Caco-2 (cell line): ENCODE measurements around the gene TNFAIP3. TPM values are rescaled to one million over a fixed set of nuclear protein-coding genes. Genes with fewer than 3 reads are reported as not detected.

ENCODE experiments used
- BruUV-seq: library from RNA; stranded (reverse); fragments of 400-500 nt; replicated peaks from 2 replicates; lab custom pipeline; 2021; lab: Mats Ljungman, UMichigan
- CTCF ChIA-PET: fragments of 300-600 bp; sonication (Branson Sonifier 250); formaldehyde crosslinking; loops from one replicate; lab custom pipeline; 2022; ENCODE audit warnings: antibody characterized with exemption; lab: Charles Lee
- POLR2A ChIA-PET: fragments of 300-600 bp; sonication (Branson Sonifier 250); formaldehyde crosslinking; loops from one replicate; lab custom pipeline; 2022; ENCODE audit warnings: antibody characterized with exemption; lab: Charles Lee
- DNase-seq, 2 experiments: peaks; one replicate each; pipeline versions ENCODE4 v3.0.0 to v3.0.0-alpha.2; 2020 to 2022
- H3K27me3 ChIP-seq: replicated peaks from 2 replicates; pipeline ENCODE4 v1.6.0; 2011; ENCODE audit warnings: low read length; ENCODE audit not compliant: control insufficient read depth, insufficient read depth
- H3K36me3 ChIP-seq: 2 replicates; pipeline ENCODE4 v1.5.1; 2011; ENCODE audit warnings: low read length; ENCODE audit not compliant: control insufficient read depth, insufficient read depth
- H3K4me1 ChIP-seq: fragments of 250-450 bp; sonication (Bioruptor Pico); 2 replicates; pipeline ENCODE4 v1.5.1; 2020; ENCODE audit warnings: mild to moderate bottlenecking
- H3K4me3 ChIP-seq: 2 replicates; pipeline ENCODE4 v1.5.1; 2011; ENCODE audit warnings: low read depth, mild to moderate bottlenecking, control low read depth, low read length
- H3K9me3 ChIP-seq: fragments of 250-450 bp; sonication (Bioruptor Pico); 2 replicates; pipeline ENCODE4 v1.5.1; 2020; ENCODE audit warnings: mild to moderate bottlenecking, moderate library complexity
- H3K27ac Mint-ChIP-seq: one replicate; pipeline ENCODE4 v1.8.0; 2022; ENCODE audit warnings: mixed read lengths; ENCODE audit not compliant: unreplicated experiment
- H3K27me3 Mint-ChIP-seq: one replicate; pipeline ENCODE4 v1.8.0; 2022; ENCODE audit warnings: mixed read lengths; ENCODE audit not compliant: insufficient read depth, unreplicated experiment
- H3K36me3 Mint-ChIP-seq: one replicate; pipeline ENCODE4 v1.8.0; 2022; ENCODE audit warnings: mild to moderate bottlenecking, mixed read lengths; ENCODE audit not compliant: insufficient read depth, unreplicated experiment
- H3K4me1 Mint-ChIP-seq: one replicate; pipeline ENCODE4 v1.8.0; 2022; ENCODE audit warnings: low read depth, mixed read lengths; ENCODE audit not compliant: unreplicated experiment
- H3K4me3 Mint-ChIP-seq: one replicate; pipeline ENCODE4 v1.8.0; 2022; ENCODE audit warnings: mild to moderate bottlenecking, moderate library complexity, mixed read lengths; ENCODE audit not compliant: unreplicated experiment
- H3K9me3 Mint-ChIP-seq: one replicate; pipeline ENCODE4 v1.8.0; 2022; ENCODE audit warnings: mixed read lengths; ENCODE audit not compliant: unreplicated experiment
- CTCF ChIP-seq, 2 experiments: fragments of 200-600 bp in 1 of 2; IDR thresholded peaks; 1 replicate in 1 of 2; 2 replicates in 1 of 2; pipeline versions ENCODE4 v1.5.1 to v1.8.0; 2011 to 2022; ENCODE audit warnings: antibody characterized with exemption in 1 of 2, control low read depth in 1 of 2, inconsistent platforms in 1 of 2, low read depth in 1 of 2, low read length in 1 of 2, mild to moderate bottlenecking in 1 of 2, moderate library complexity in 1 of 2; ENCODE audit not compliant: insufficient read depth in 1 of 2, severe bottlenecking in 1 of 2, unreplicated experiment in 1 of 2
- intact Hi-C: fragments of 100-400 bp; cut with micrococcal nuclease; formaldehyde crosslinking; loops from one replicate; pipeline ENCODE4 v1.10.0; 2022; ENCODE audit not compliant: unreplicated experiment
- total RNA-seq: library from RNA; stranded (reverse); gene quantifications from 2 replicates; pipeline ENCODE4 v1.2.3, GENCODE V29; 2022

The TNFAIP3 gene
- total RNA-seq, 1 experiment from 2014 or later, result 45.7 TPM

DNA sequence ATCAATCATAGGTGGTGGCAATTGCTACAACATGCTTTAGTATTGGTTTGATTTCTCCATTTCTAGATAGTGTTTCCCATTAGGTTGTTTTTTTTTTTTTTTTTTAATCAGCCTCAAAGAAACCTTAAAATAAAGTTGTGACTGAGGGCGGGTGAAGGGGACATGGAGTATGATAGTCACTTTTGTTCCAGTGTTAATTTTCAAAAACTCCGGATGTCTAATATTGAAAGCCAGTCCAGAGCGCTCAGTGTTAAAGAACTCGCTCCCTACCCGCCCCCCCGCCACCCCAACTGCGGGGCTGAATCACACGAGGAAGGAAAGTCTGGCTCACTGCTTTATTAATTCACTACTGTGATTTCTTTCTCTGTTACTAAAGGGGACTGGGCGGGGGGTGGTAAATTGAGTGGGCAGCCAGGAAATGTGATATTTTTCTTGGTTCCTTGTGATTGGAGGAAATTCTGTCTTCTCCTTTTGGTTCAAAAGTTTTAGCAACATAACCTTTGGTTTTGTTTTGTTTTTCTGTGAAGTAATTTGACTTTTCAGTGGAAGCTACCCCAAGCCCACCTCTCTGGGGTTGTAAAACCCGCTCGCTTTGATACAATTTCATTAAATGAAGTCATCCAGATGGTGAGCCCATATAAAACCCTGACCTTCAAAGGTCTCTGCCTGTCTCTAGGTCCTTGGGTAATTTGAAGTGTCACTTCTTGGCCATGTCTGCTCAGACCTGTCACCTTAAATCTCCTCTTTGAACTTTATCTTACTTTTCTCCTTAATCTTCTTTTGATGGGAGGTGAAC lies 38.0 kb downstream of the TNFAIP3 start:
- Histone ChIP-seq H3K27me3 (no peaks in the 10 kb centered on the region), H3K4me3 (no peak overlapping the region), H3K9me3 (no peaks in the 10 kb centered on the region), H3K4me1 (peaks cover 13% of the 10 kb centered on the region), H3K36me3 (no peaks in the 10 kb centered on the region)
- POLR2A ChIA-PET, result no interaction called here
- TF ChIP-seq CTCF (IDR thresholded peaks at IDR 0.05; ENCODE audit: insufficient read depth in 1 of 2, low read depth in 1 of 2, low read length in 1 of 2, severe bottlenecking in 1 of 2, unreplicated experiment in 1 of 2), result no peak
- Mint-ChIP-seq H3K4me3 (peak overlapping the region; percentile 47), H3K36me3 (no peaks in the 10 kb centered on the region), H3K4me1 (peaks cover 6% of the 10 kb centered on the region), H3K9me3 (no peaks in the 10 kb centered on the region), H3K27me3 (no peaks in the 10 kb centered on the region), H3K27ac (peak overlapping the region; percentile 70)
- DNase-seq, result no peak
- CTCF ChIA-PET, result no interaction called here
- no TSS peak for BruUV-seq
- intact Hi-C loops, result no loop called here

GRCh38 chr6:137906020-137906472 lies 39.0 kb downstream of the TNFAIP3 start:
- Mint-ChIP-seq H3K4me1 (peaks cover 6% of the 10 kb centered on the region), H3K36me3 (no peaks in the 10 kb centered on the region), H3K4me3 (no peak overlapping the region), H3K27me3 (no peaks in the 10 kb centered on the region), H3K9me3 (no peaks in the 10 kb centered on the region), H3K27ac (no peak overlapping the region)
- no TSS peak for BruUV-seq
- ChIA-PET CTCF (no interaction called here), POLR2A (no interaction called here)
- no peaks in the 10 kb centered on the region for H3K27me3 ChIP-seq
- H3K9me3 ChIP-seq, result no peaks in the 10 kb centered on the region
- DNase-seq, result no peak
- TF ChIP-seq CTCF (IDR thresholded peaks at IDR 0.05; ENCODE audit: insufficient read depth in 1 of 2, low read depth in 1 of 2, low read length in 1 of 2, severe bottlenecking in 1 of 2, unreplicated experiment in 1 of 2), result no peak
- intact Hi-C loops, result no loop called here
- no peak overlapping the region for H3K4me3 ChIP-seq
- no peaks in the 10 kb centered on the region for H3K36me3 ChIP-seq
- peaks cover 13% of the 10 kb centered on the region for H3K4me1 ChIP-seq

GRCh38 chr6:137907170-137907569 lies 40.1 kb downstream of the TNFAIP3 start:
- no peaks in the 10 kb centered on the region for H3K36me3 Mint-ChIP-seq
- H3K9me3 Mint-ChIP-seq, result no peaks in the 10 kb centered on the region
- no peak overlapping the region for H3K27ac Mint-ChIP-seq
- ChIA-PET CTCF (no interaction called here), POLR2A (no interaction called here)
- H3K27me3 Mint-ChIP-seq, result no peaks in the 10 kb centered on the region
- DNase-seq, result no peak
- no peaks in the 10 kb centered on the region for H3K36me3 ChIP-seq
- intact Hi-C loops, result no loop called here
- peaks cover 13% of the 10 kb centered on the region for H3K4me1 ChIP-seq
- H3K9me3 ChIP-seq, result no peaks in the 10 kb centered on the region
- H3K27me3 ChIP-seq, result no peaks in the 10 kb centered on the region
- no peak overlapping the region for H3K4me3 ChIP-seq
- no peak for TF ChIP-seq CTCF (IDR thresholded peaks at IDR 0.05; ENCODE audit: insufficient read depth in 1 of 2, low read depth in 1 of 2, low read length in 1 of 2, severe bottlenecking in 1 of 2, unreplicated experiment in 1 of 2)
- H3K4me3 Mint-ChIP-seq, result no peak overlapping the region
- peaks cover 6% of the 10 kb centered on the region for H3K4me1 Mint-ChIP-seq
- BruUV-seq, result no TSS peak
